HCT116 (cell line): ENCODE data around the gene CRIM1. TPM values are rescaled to one million over a fixed set of nuclear protein-coding genes. Genes with fewer than 3 reads are reported as not detected.

Experiments
- ATAC-seq: fragments of 200-7000 bp; cut with Tn5 transposase; 2 replicates; pipeline ENCODE4 v1.9.1; 2020; ENCODE audit warnings: mild to moderate bottlenecking, moderate library complexity
- BruUV-seq: library from RNA; stranded (reverse); fragments of 400-500 nt; replicated peaks from 2 replicates; lab custom pipeline; 2021; lab: Mats Ljungman, UMichigan
- CTCF ChIA-PET: fragments of 300-600 bp; sonication (Branson Sonifier 250); formaldehyde crosslinking; loops from one replicate; lab custom pipeline; 2021; ENCODE audit warnings: antibody characterized with exemption; lab: Charles Lee
- POLR2A ChIA-PET: fragments of 300-600, 350-600 bp; sonication (Branson Sonifier 250); formaldehyde crosslinking; loops from one replicate; lab custom pipeline; 2021; ENCODE audit warnings: antibody characterized with exemption; lab: Charles Lee
- RAD21 ChIA-PET, 2 experiments: fragments of 300-600 bp; sonication (Branson Sonifier 250); formaldehyde crosslinking; loops; one replicate each; lab custom pipeline; 2023; ENCODE audit warnings: low total read pairs in 2 of 2; ENCODE audit not compliant: uncharacterized antibody in 2 of 2, unreplicated experiment in 2 of 2, low non-redundant PET in 1 of 2; lab: Charles Lee
- DNase-seq: peaks from one replicate; pipeline ENCODE4 v3.0.0-alpha.2; 2010; ENCODE audit warnings: low read depth, low spot score
- H2AFZ ChIP-seq: fragments of 200-600 bp; shearing (Covaris generic), sonication (generic); 2 replicates; pipeline ENCODE4 v1.6.1; 2017; ENCODE audit warnings: low read depth, mixed run types, mixed read lengths, antibody characterized with exemption, low read length; ENCODE audit not compliant: poor library complexity, severe bottlenecking
- H3K27ac ChIP-seq: 2 replicates; pipeline ENCODE4 v1.5.1; 2012; ENCODE audit warnings: low read depth, low read length
- H3K27me3 ChIP-seq: fragments of 200-600 bp; sonication (generic); 2 replicates; pipeline ENCODE4 v1.6.1; 2016; ENCODE audit warnings: mixed run types, low read length, mixed read lengths; ENCODE audit not compliant: insufficient read depth
- H3K36me3 ChIP-seq, 2 experiments: fragments of 200-500 bp in 1 of 2; fragments of 200-600 bp in 1 of 2; sonication (Bioruptor generic) in 1 of 2; sonication (generic) in 1 of 2; 2 replicates each; pipeline versions ENCODE4 v1.5.1 to v1.6.1; 2014 to 2016; ENCODE audit warnings: low read length in 2 of 2, inconsistent platforms in 1 of 2, mixed read lengths in 1 of 2, mixed run types in 1 of 2; ENCODE audit not compliant: insufficient read depth in 2 of 2, control insufficient read depth in 1 of 2
- H3K4me1 ChIP-seq, 2 experiments: fragments of 200-600 bp in 1 of 2; sonication (generic) in 1 of 2; 2 replicates each; pipeline versions ENCODE4 v1.5.1 to v1.6.1; 2012 to 2017; ENCODE audit warnings: low read length in 2 of 2, inconsistent platforms in 1 of 2, mild to moderate bottlenecking in 1 of 2, mixed read lengths in 1 of 2, mixed run types in 1 of 2, moderate library complexity in 1 of 2; ENCODE audit not compliant: insufficient read depth in 2 of 2, control insufficient read depth in 1 of 2
- H3K4me2 ChIP-seq: fragments of 200-600 bp; sonication (generic); 2 replicates; pipeline ENCODE4 v1.6.1; 2017; ENCODE audit warnings: mixed run types, low read length, mixed read lengths
- H3K4me3 ChIP-seq, 2 experiments: fragments of 200-600 bp in 1 of 2; sonication (generic) in 1 of 2; replicated peaks in 1 of 2; 2 replicates each; pipeline ENCODE4 v1.5.1; 2011 to 2016; ENCODE audit warnings: low read length in 2 of 2, control low read depth in 1 of 2, low read depth in 1 of 2, mild to moderate bottlenecking in 1 of 2, mixed read lengths in 1 of 2, mixed run types in 1 of 2
- H3K79me2 ChIP-seq: fragments of 200-600 bp; sonication (generic); 2 replicates; pipeline ENCODE4 v1.6.1; 2017; ENCODE audit warnings: mild to moderate bottlenecking, mixed run types, low read length, moderate library complexity, mixed read lengths; ENCODE audit not compliant: insufficient read depth
- H3K9ac ChIP-seq: fragments of 200-600 bp; sonication (generic); 2 replicates; pipeline ENCODE4 v1.6.1; 2016; ENCODE audit warnings: low read length, mixed read lengths
- H3K9me2 ChIP-seq: fragments of 200-600 bp; sonication (generic), shearing (Covaris generic); 2 replicates; pipeline ENCODE4 v1.6.1; 2017; ENCODE audit warnings: mixed run types, mild to moderate bottlenecking, moderate library complexity; ENCODE audit not compliant: insufficient read depth
- H3K9me3 ChIP-seq, 2 experiments: fragments of 200-500 bp in 1 of 2; fragments of 200-600 bp in 1 of 2; sonication (Bioruptor generic) in 1 of 2; sonication (generic) in 1 of 2; 2 replicates each; pipeline ENCODE4 v1.6.1; 2014 to 2017; ENCODE audit warnings: low read length in 2 of 2, mixed read lengths in 2 of 2, inconsistent platforms in 1 of 2, low read depth in 1 of 2, mild to moderate bottlenecking in 1 of 2, mixed run types in 1 of 2, moderate library complexity in 1 of 2; ENCODE audit not compliant: control insufficient read depth in 1 of 2, insufficient read depth in 1 of 2
- H4K20me1 ChIP-seq: fragments of 200-600 bp; sonication (generic), shearing (Covaris generic); 2 replicates; pipeline ENCODE4 v1.6.1; 2017; ENCODE audit warnings: mixed run types, mild to moderate bottlenecking, moderate library complexity; ENCODE audit not compliant: insufficient read depth
- ATF3 ChIP-seq: IDR thresholded peaks from 2 replicates; pipeline ENCODE4 v1.6.1; 2012
- CEBPB ChIP-seq: IDR thresholded peaks from 2 replicates; pipeline ENCODE4 v1.6.1; 2012; ENCODE audit warnings: low read depth
- CTCF ChIP-seq, 3 experiments: fragments of 200-600 bp in 1 of 3; sonication (generic) in 1 of 3; IDR thresholded peaks in 2 of 3; conservative IDR thresholded peaks in 1 of 3; 2 replicates each; pipeline ENCODE4 v1.5.1; 2012 to 2017; ENCODE audit warnings: low read depth in 2 of 3, low read length in 2 of 3, antibody characterized with exemption in 1 of 3, borderline replicate concordance in 1 of 3, control low read depth in 1 of 3, mild to moderate bottlenecking in 1 of 3, mixed read lengths in 1 of 3, mixed run types in 1 of 3, moderate library complexity in 1 of 3; ENCODE audit not compliant: insufficient read depth in 1 of 3
- EZH2 ChIP-seq: fragments of 200-600 bp; sonication (generic); IDR thresholded peaks from 2 replicates; pipeline ENCODE4 v1.6.1; 2017; ENCODE audit warnings: antibody characterized with exemption, mixed run types
- EZH2phosphoT487 ChIP-seq: fragments of 200-600 bp; IDR thresholded peaks from 2 replicates; pipeline ENCODE4 v1.6.1; 2018; ENCODE audit warnings: antibody characterized with exemption, borderline replicate concordance
- FOSL1 ChIP-seq: IDR thresholded peaks from 2 replicates; pipeline ENCODE4 v1.6.1; 2012; ENCODE audit warnings: low read depth
- JUND ChIP-seq: IDR thresholded peaks from 2 replicates; pipeline ENCODE4 v1.6.1; 2012
- POLR2A ChIP-seq: IDR thresholded peaks from 2 replicates; pipeline ENCODE4 v1.7.0; 2011; ENCODE audit warnings: borderline replicate concordance; ENCODE audit not compliant: insufficient read depth, insufficient read length; ENCODE audit errors: extremely low read depth
- POLR2AphosphoS5 ChIP-seq: IDR thresholded peaks from 2 replicates; pipeline ENCODE4 v1.6.1; 2011; ENCODE audit warnings: mild to moderate bottlenecking, low read depth, low read length, moderate library complexity
- REST ChIP-seq: IDR thresholded peaks from 2 replicates; pipeline ENCODE4 v1.6.1; 2012; ENCODE audit warnings: low read depth
- SIN3A ChIP-seq: IDR thresholded peaks from 2 replicates; pipeline ENCODE4 v1.6.1; 2012; ENCODE audit warnings: low read depth
- SRF ChIP-seq: IDR thresholded peaks from 2 replicates; pipeline ENCODE4 v1.6.1; 2012; ENCODE audit warnings: low read depth
- TCF7L2 ChIP-seq: IDR thresholded peaks from 2 replicates; pipeline ENCODE4 v1.7.0; 2011; ENCODE audit warnings: borderline replicate concordance, inconsistent platforms; ENCODE audit not compliant: insufficient read depth, insufficient read length; ENCODE audit errors: extremely low read depth
- YY1 ChIP-seq: IDR thresholded peaks from 2 replicates; pipeline ENCODE4 v1.6.1; 2011; ENCODE audit warnings: low read length, low read depth, moderate library complexity, mild to moderate bottlenecking; ENCODE audit not compliant: insufficient replicate concordance; ENCODE audit errors: extremely low read depth
- ZFX ChIP-seq: fragments of 450-650 bp; IDR thresholded peaks from 2 replicates; pipeline ENCODE4 v1.6.1; 2017
- ZNF274 ChIP-seq: fragments of 200-500 bp; sonication (Bioruptor generic); IDR thresholded peaks from 2 replicates; pipeline ENCODE4 v1.6.1; 2014; ENCODE audit warnings: mild to moderate bottlenecking, low read depth, low read length, inconsistent platforms
- intact Hi-C: fragments of 100-400 bp; cut with micrococcal nuclease; formaldehyde crosslinking; loops from 2 replicates; pipeline ENCODE4 v1.10.0; 2022
- total RNA-seq: library from RNA; stranded (reverse); gene quantifications from one replicate; pipeline ENCODE4 v1.2.1, GENCODE V29; 2021; ENCODE audit not compliant: unreplicated experiment

Gene CRIM1
- total RNA-seq, 1 experiment from 2014 or later, result 27.2 TPM

GRCh38 chr2:36396878-36397539 lies 41.4 kb downstream of the CRIM1 start:
- H3K27ac ChIP-seq, result no peak overlapping the region
- intact Hi-C loops, result no loop called here
- no peaks in the 10 kb centered on the region for H3K27me3 ChIP-seq
- POLR2A ChIA-PET, result no interaction called here
- H3K9ac ChIP-seq, result no peak overlapping the region
- no peaks in the 10 kb centered on the region for H3K9me3 ChIP-seq
- DNase-seq (no peak), ATAC-seq (no peak)
- CTCF ChIA-PET, result no interaction called here
- H2AFZ ChIP-seq, result no peak overlapping the region
- peaks cover 0 to 5% of the 10 kb centered on the region in 2 experiments; a peak in 1 of 4 replicates for H3K4me1 ChIP-seq
- RAD21 ChIA-PET, result no interaction called here
- no peaks in the 10 kb centered on the region for H4K20me1 ChIP-seq
- peaks cover 0 to 9% of the 10 kb centered on the region in 2 experiments; a peak in 1 of 4 replicates for H3K36me3 ChIP-seq
- no TSS peak for BruUV-seq
- peaks cover 4% of the 10 kb centered on the region; the same call in 1 of the 2 replicates for H3K79me2 ChIP-seq
- TF ChIP-seq EZH2 (no peak), YY1 (no peak), REST (no peak), SIN3A (no peak), ZNF274 (no peak), ZFX (no peak), TCF7L2 (no peak), JUND (no peak), CEBPB (no peak), POLR2AphosphoS5 (no peak), SRF (no peak), FOSL1 (no peak), CTCF (IDR thresholded peaks at IDR 0.05 in 2 of 3, conservative IDR thresholded peaks at IDR 0.05 in 1 of 3; ENCODE audit: borderline replicate concordance in 1 of 3, insufficient read depth in 1 of 3, low read depth in 2 of 3, low read length in 2 of 3) (no peak), POLR2A (no peak), ATF3 (no peak), EZH2phosphoT487 (no peak)
- H3K4me2 ChIP-seq, result no peak overlapping the region
- no peak overlapping the region for H3K4me3 ChIP-seq
- no peaks in the 10 kb centered on the region for H3K9me2 ChIP-seq
